GM10847 (cell line): ENCODE results near the gene NCAPH2.

Source experiments
- POLR2A ChIP-seq: IDR thresholded peaks from 2 replicates; pipeline ENCODE4 v1.6.1; 2011; ENCODE audit not compliant: insufficient read length; ENCODE audit errors: extremely low read depth

Gene NCAPH2

GRCh38 chr22:50507991-50508884, at the start of gene NCAPH2:
NCAPH2 (plus strand) TSS chr22:50508224; CDS start chr22:50508338, 114 bp downstream.
- TF ChIP-seq POLR2A, result peak; percentile 75

DNA sequence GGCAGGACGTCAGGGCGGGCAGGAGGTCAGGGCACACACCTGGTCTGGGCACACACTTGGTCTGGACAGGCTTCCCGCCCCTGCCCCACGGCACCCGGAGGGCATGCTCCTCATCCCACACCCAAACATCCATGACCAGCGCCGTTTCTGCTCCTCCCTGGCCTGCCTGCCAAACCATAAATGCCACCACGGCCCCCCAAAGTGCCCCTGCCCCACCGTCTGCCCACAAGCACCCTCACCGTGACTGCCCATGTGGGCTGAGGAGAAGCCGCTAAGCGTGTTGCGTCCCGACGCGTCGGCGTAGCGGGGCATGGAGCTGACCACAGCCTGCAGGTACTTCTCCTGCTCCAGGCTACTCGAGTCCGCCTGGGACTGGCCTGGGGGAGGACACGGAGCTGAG, 49.0 kb upstream of the NCAPH2 start:
- TF ChIP-seq POLR2A, result no peak

- no peak for TF ChIP-seq POLR2A
These were observed 48.4 kb upstream of the NCAPH2 start for GRCh38 chr22:50459496-50460140.

DNA sequence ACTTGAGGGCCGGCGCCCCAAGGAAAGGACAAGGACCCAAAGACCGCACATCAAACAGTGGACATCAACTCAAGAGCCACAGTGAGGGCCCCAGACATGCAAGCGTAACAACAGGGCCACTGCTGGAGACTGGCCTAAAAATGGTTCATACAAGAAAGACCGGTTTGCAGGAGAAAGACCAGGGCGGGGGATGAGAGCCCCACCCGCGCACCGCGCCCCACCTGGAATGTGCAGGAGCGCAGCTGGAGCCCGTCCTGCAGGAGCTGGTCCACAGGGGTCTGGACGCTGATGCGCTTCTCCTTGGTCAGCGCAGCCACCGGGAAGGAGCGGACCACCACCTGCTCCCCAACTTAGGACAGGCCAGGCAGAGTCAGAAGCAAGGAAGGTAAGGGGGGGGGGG, 47.1 kb upstream of the NCAPH2 start:
- TF ChIP-seq POLR2A, result no peak

DNA sequence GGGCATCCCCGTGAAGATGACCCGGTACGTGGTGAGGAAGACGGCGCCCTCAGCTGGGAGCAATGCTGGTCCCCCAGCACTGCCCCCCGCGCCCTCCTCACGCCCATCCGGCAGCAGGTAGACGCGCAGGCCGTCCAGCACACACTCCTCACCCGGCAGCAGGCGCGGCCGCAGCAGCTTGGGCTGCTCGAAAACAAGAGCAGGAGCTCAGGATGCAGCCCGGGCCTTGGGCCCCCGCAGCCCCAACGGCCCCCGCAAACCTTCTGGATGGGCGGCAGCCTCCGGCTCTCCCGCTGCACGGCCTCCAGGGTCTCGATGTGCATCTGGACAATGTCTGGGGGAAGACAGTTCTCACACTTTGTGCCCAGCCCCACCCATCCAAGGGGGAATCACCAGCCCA, 46.5 kb upstream of the NCAPH2 start:
- TF ChIP-seq POLR2A, result no peak

- no peak for TF ChIP-seq POLR2A
These were observed 46.0 kb upstream of the NCAPH2 start for GRCh38 chr22:50461979-50462540.

- TF ChIP-seq POLR2A, result no peak
These were observed 44.7 kb upstream of the NCAPH2 start for GRCh38 chr22:50463188-50463900.

- no peak for TF ChIP-seq POLR2A
These were observed 43.6 kb upstream of the NCAPH2 start for GRCh38 chr22:50464451-50464850.

GRCh38 chr22:50465066-50465930, 42.7 kb upstream of the NCAPH2 start:
- no peak for TF ChIP-seq POLR2A

DNA sequence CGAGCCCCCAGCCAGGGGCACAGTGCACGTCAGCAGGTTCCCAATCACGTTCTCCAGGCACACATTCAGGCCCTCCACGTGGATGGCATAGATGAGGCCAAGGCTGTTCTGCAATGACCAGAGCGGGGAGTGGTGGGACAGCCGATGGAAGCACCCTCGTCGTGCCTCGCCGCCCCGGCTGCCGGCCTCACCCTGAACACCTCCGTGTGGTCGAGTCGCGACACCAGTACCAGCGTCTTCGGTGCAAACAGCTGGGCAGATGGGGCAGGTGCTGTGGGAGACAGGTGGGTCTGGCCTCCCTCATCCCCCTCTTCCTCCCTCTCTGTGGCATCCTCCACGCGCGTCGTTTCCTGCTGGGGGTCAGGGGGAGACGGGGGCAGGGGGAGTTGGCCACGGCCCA, 40.7 kb upstream of the NCAPH2 start:
- no peak for TF ChIP-seq POLR2A

- no peak for TF ChIP-seq POLR2A
These were observed 40.1 kb upstream of the NCAPH2 start for GRCh38 chr22:50467773-50468440.

DNA sequence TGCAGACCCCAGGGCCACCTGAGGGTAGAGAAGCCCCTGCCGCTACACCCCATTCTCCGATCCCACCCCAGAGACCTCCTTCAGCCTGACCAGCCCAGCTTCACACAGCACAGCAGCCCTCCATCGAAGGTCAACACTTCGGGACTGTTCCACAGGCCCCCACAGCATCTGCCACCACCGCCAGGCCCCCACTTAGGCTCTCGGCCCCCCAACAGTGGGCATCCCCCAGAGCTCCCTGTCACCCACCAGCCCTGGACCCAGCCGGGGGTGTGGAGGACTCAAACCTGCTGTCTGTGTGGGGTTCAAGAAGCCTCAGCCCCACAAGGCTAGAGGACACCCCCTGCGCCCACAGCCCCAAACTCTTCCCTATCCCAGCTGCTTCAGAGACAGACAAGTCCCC, 39.4 kb upstream of the NCAPH2 start:
- no peak for TF ChIP-seq POLR2A

DNA sequence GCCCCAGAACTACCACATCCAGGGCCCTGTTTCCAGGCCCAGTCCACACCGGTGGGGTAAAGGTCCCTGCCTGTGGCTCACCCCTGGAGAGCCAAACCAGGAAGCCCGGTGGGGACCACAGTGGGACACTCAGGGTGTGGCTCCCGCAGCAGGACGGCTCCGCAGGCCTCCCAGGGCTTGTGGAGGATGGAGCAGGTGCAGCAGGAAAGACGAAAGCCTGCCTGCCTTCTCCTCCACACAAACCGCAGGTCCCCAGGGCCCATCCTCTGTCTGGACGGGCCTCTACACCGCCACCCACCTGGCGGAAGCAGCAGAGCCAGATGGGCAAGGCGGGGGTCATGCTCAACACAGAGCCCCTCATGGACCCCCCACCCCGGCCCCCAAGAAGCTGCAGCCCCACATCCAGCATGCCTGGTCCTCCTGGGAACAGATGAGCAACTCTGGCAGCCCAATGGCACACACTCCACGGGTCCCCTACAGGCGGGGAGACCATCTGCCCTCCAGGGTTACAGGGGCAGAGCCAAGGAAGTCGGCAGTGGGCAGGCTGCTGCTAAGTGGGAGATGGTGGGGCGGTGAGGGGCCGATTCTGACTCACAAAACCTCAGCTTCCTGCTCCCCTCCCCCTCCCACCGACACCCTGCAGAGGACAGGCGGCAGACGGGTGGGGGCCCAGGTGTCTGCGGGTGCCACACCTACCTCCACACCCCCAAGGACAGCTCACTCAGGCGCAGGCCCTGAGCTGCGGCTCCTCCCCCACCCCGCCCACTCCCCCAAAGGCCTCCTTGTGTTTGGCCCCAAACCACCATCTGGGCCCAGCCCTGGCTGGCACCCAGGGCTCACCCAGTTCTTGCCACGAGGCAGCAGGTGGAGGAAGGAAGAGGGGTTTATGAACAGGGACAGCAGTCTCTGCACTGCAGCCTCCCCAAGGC, 38.4 kb upstream of the NCAPH2 start:
- TF ChIP-seq POLR2A, result peak; percentile 25
